Breast epithelium (tissue), 4 donors: ENCODE data around the gene GASK1B. TPM values are rescaled to one million over a fixed set of nuclear protein-coding genes. Genes with fewer than 3 reads are reported as not detected.

ENCODE experiments used
- DNase-seq, 2 donors: peaks; one replicate each; pipeline ENCODE4 v3.0.0-alpha.2; 2019; ENCODE audit warnings: low spot score in 2 of 2
- H3K27ac ChIP-seq, 2 donors: fragments of 200-600 bp; sonication (generic) in 1 of 2; one replicate each; pipeline ENCODE4 v1.5.1; 2016 to 2019; ENCODE audit warnings: mild to moderate bottlenecking in 1 of 2
- H3K27me3 ChIP-seq, 2 donors: fragments of 200-600 bp; sonication (generic) in 1 of 2; one replicate each; pipeline versions ENCODE4 v1.5.1 to v1.6.0; 2017 to 2019; ENCODE audit warnings: control low read depth in 1 of 2, mild to moderate bottlenecking in 1 of 2
- H3K36me3 ChIP-seq: fragments of 200-600 bp; one replicate; pipeline ENCODE4 v1.5.1; 2019
- H3K4me1 ChIP-seq, 2 donors: fragments of 200-600 bp; sonication (generic); one replicate each; pipeline ENCODE4 v1.5.1; 2016 to 2019; ENCODE audit warnings: control low read depth in 1 of 2
- H3K4me3 ChIP-seq, 3 donors: fragments of 200-600 bp; sonication (generic); 1 replicate in 2 of 3; 2 replicates in 1 of 3; pipeline ENCODE4 v1.5.1; 2016 to 2019; ENCODE audit warnings: mild to moderate bottlenecking in 3 of 3, moderate library complexity in 2 of 3
- H3K9me3 ChIP-seq, 2 donors: fragments of 200-600 bp; sonication (generic) in 1 of 2; one replicate each; pipeline ENCODE4 v1.5.1; 2016 to 2019; ENCODE audit warnings: control low read depth in 1 of 2
- POLR2A ChIP-seq: fragments of 450-650 bp; IDR thresholded peaks from one replicate; pipeline ENCODE4 v1.6.1; 2016; ENCODE audit warnings: antibody characterized with exemption, mild to moderate bottlenecking, moderate library complexity
- POLR2AphosphoS5 ChIP-seq, 3 donors: sonication (generic); formaldehyde crosslinking; IDR thresholded peaks; one replicate each; pipeline ENCODE4 v1.6.1; 2017; ENCODE audit warnings: antibody characterized with exemption in 3 of 3
- intact Hi-C: fragments of 100-400 bp; cut with DNase I; formaldehyde crosslinking; loops from one replicate; pipeline ENCODE4 v1.15.1; 2023; ENCODE audit warnings: low total_unique reads
- total RNA-seq, 3 donors: library from RNA; depleted of rRNA; stranded (reverse); fragments of >200 nt; gene quantifications; one replicate each; pipeline ENCODE4 v1.1.0, GENCODE V29; 2016
- TF ChIP-seq, protein P1 (sequence below), 3 donors: fragments of 450-650 bp; IDR thresholded peaks; one replicate each; pipeline ENCODE4 v1.5.1; 2016 to 2017; ENCODE audit warnings: antibody characterized with exemption in 3 of 3, mild to moderate bottlenecking in 3 of 3, moderate library complexity in 3 of 3

GASK1B gene
- total RNA-seq, 3 donors from 2014 or later, result 69.3 to 71.1 (median 70.4) TPM

DNA sequence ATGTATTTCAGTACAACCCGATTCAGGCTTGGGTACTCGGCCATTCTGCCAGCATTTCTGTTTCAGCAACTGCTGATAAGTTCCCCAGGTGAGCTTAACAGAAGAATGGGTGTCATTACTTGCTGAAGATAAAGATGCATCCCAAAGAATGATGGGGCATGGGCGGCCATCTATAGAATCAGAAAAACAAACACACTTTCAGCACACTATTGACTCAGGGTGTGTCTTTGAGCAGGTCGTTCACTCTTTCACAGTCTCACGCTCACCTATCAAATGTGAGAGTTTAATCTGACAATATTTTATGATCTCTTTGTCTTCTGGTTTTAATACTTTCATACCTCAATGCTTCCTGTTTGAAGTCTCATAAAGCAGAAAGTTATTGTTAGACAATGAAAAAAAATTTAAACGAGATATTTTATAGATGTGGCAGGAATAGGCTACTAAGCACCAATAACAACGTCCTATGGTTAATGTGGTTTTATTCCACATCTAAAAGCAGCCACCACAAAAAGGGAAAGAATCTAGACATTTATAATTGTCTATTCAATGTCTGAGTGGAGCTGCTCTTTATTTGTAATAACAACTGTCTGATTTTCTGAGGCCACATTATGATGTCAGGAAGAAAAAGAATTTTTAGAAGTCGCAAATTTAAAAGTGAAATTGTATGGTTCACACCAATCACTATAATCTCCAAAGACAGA is 17.0 kb downstream of the GASK1B start:
- Histone ChIP-seq H3K4me1 (peaks cover 0 to 5% of the 10 kb centered on the region in 2 donors), H3K36me3 (no peaks in the 10 kb centered on the region), H3K9me3 (no peaks in the 10 kb centered on the region), H3K27me3 (no peaks in the 10 kb centered on the region), H3K4me3 (no peak overlapping the region), H3K27ac (peak overlapping the region in 1 of 2 donors; percentile 49)
- TF ChIP-seq POLR2AphosphoS5 (IDR thresholded peaks at IDR 0.05), result no peak
- TF ChIP-seq, protein P1, sequence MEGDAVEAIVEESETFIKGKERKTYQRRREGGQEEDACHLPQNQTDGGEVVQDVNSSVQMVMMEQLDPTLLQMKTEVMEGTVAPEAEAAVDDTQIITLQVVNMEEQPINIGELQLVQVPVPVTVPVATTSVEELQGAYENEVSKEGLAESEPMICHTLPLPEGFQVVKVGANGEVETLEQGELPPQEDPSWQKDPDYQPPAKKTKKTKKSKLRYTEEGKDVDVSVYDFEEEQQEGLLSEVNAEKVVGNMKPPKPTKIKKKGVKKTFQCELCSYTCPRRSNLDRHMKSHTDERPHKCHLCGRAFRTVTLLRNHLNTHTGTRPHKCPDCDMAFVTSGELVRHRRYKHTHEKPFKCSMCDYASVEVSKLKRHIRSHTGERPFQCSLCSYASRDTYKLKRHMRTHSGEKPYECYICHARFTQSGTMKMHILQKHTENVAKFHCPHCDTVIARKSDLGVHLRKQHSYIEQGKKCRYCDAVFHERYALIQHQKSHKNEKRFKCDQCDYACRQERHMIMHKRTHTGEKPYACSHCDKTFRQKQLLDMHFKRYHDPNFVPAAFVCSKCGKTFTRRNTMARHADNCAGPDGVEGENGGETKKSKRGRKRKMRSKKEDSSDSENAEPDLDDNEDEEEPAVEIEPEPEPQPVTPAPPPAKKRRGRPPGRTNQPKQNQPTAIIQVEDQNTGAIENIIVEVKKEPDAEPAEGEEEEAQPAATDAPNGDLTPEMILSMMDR (IDR thresholded peaks at IDR 0.05), result no peak
- no peak for TF ChIP-seq POLR2A
- no peak for DNase-seq
- intact Hi-C loops, result no loop called here

DNA sequence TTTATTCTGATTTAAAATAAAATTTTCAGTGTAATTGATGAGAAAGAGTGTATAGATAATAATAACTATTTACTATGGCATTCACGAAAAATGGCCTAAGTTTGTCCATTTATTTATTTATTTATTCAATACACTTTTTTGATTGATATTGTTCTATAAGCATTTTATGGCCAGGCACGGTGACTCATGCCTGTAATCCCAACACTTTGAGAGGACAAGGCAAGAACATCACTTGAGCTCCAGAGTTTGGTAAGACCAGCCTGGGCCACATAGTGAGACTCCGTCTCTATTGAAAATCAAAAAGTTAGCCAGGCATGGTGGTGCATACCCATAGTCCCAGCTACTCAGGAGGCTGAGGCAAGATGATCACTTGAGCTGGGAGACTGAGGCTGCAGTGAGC is 25.7 kb downstream of the GASK1B start:
- Histone ChIP-seq H3K27ac (no peak overlapping the region), H3K4me3 (no peak overlapping the region), H3K36me3 (no peaks in the 10 kb centered on the region), H3K9me3 (no peaks in the 10 kb centered on the region), H3K27me3 (no peaks in the 10 kb centered on the region), H3K4me1 (no peaks in the 10 kb centered on the region)
- intact Hi-C loops, result no loop called here
- DNase-seq, result no peak
- TF ChIP-seq POLR2AphosphoS5 (IDR thresholded peaks at IDR 0.05) (no peak), POLR2A (no peak)
- TF ChIP-seq, protein P1 (IDR thresholded peaks at IDR 0.05), result no peak

DNA sequence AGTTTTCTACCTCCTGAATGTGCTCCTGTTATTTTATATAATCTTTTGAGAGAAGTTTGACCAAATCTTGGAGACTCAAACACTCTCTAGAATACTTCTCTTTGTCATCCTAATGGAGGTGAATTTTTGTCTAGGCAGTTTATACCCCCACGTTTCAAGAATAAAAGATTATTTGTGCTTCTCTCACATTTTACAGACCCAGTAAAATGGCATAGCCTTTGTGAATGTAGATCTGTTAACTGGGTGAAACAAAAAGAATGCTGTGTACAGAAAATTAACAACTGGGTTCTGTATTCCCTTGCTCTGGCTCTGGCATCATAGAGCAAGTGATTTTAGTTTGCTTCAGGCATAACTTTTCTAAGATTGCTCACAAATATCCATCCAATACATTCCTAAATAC is 26.1 kb downstream of the GASK1B start:
- Histone ChIP-seq H3K9me3 (no peaks in the 10 kb centered on the region), H3K36me3 (no peaks in the 10 kb centered on the region), H3K27ac (no peak overlapping the region), H3K4me3 (no peak overlapping the region), H3K27me3 (no peaks in the 10 kb centered on the region), H3K4me1 (no peaks in the 10 kb centered on the region)
- DNase-seq, result no peak
- intact Hi-C loops, result no loop called here
- no peak for TF ChIP-seq POLR2AphosphoS5 (IDR thresholded peaks at IDR 0.05)
- TF ChIP-seq, protein P1 (IDR thresholded peaks at IDR 0.05), result no peak
- TF ChIP-seq POLR2A, result no peak

DNA sequence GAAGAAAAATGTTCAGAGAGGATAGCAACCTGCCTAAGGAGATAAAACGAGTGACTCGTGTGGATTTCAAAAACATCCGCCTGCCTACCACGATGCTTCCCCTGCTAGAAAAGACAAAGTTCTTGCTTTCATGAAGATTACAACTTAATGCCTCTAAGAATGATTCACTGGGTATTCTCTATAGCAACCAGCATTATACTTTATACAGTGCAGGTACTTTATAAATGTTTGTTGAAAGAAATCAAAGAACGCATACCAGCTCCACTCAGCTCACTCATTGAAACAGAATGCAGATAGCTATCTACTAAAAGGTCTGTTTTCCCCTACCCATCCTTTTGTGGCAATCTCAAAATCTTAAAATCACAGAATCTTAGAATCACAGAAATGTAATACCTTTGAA is 33.7 kb downstream of the GASK1B start:
- Histone ChIP-seq H3K36me3 (no peaks in the 10 kb centered on the region), H3K4me3 (no peak overlapping the region), H3K27ac (no peak overlapping the region), H3K9me3 (no peaks in the 10 kb centered on the region), H3K27me3 (no peaks in the 10 kb centered on the region), H3K4me1 (no peaks in the 10 kb centered on the region)
- intact Hi-C loops, result no loop called here
- TF ChIP-seq POLR2AphosphoS5 (IDR thresholded peaks at IDR 0.05), result no peak
- TF ChIP-seq POLR2A, result no peak
- TF ChIP-seq, protein P1 (IDR thresholded peaks at IDR 0.05), result no peak
- no peak for DNase-seq

DNA sequence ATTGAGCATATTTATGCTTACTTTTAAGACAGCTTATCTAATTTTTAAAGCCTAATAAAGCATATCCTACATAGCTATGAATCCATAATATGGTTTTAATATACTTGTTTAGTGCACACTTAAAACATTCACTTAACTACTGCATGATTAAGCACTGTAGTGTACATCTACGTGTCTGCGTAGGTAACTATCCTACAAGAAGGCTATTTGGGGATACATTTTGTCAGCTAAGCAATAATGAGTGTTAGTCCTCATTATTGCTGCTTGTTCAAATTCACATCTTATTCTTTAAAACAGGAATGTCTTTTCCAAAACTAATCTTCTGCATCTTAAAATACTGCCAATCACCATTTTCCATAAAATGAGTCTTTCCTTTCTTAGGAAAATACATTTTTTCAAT is 38.6 kb downstream of the GASK1B start:
- no peaks in the 10 kb centered on the region for H3K27me3 ChIP-seq
- intact Hi-C loops, result no loop called here
- H3K4me3 ChIP-seq, result no peak overlapping the region
- DNase-seq, result no peak
- H3K9me3 ChIP-seq, result no peaks in the 10 kb centered on the region
- TF ChIP-seq POLR2A, result no peak
- no peak for TF ChIP-seq POLR2AphosphoS5 (IDR thresholded peaks at IDR 0.05)
- TF ChIP-seq, protein P1 (IDR thresholded peaks at IDR 0.05), result no peak
- H3K4me1 ChIP-seq, result no peaks in the 10 kb centered on the region
- H3K36me3 ChIP-seq, result no peaks in the 10 kb centered on the region
- no peak overlapping the region for H3K27ac ChIP-seq
